Activated T-cell treated with anti-CD3 and anti-CD28 coated beads for 24 hours (primary cell): ENCODE measurements around the gene SHFL.

ENCODE experiments used
- DNase-seq: peaks from one replicate; pipeline ENCODE4 v3.0.0-alpha.2; 2020; ENCODE audit warnings: low read depth

SHFL gene

DNA sequence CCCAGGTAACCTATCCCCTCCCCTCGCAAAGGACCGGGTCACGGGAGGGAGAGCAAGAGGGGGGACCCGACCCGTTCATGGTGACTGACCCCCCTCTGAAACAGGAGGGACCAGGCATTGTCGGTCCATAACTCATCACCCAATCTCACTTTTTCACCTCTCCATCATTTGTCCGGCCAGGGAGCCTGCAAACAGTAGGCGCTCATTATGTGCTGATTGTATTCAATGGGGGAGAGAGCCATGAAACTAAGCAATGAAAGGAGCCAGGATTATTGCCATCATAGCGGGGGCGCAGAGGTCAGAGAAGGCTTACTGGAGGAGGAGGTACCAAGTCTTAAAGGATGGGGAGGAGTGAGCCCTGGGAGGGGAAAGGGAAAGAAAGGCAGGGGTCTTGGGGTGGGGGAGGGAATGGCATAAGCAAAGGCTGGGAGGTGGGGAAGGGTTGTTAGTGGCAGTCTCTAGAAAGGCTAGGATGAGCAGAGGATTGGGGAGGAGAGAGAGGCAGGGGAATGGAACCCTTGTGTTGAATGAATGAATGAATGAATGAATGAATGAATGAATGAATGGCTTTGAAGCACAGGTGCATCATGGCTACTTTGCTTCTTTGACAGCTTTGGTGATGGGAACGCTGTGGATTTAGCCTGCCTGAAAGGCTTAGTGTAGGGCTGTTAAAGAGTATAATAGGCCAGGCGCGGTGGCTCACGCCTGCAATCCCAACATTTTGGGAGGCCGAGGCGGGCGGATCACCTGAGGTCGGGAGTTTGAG lies 1.4 kb downstream of the SHFL start:
- DNase-seq: no peak

GRCh38 chr19:10088949-10089554 lies 2.9 kb downstream of the SHFL start:
- DNase-seq: no peak

- DNase-seq: no peak
These were observed 3.8 kb downstream of the SHFL start for GRCh38 chr19:10089801-10090375.

- no peak for DNase-seq
These were observed 5.2 kb downstream of the SHFL start for GRCh38 chr19:10091370-10091687.

- DNase-seq: no peak
These were observed 6.0 kb downstream of the SHFL start for GRCh38 chr19:10091895-10092641.

- no peak for DNase-seq
These were observed 6.7 kb downstream of the SHFL start for GRCh38 chr19:10092648-10093294.

DNA sequence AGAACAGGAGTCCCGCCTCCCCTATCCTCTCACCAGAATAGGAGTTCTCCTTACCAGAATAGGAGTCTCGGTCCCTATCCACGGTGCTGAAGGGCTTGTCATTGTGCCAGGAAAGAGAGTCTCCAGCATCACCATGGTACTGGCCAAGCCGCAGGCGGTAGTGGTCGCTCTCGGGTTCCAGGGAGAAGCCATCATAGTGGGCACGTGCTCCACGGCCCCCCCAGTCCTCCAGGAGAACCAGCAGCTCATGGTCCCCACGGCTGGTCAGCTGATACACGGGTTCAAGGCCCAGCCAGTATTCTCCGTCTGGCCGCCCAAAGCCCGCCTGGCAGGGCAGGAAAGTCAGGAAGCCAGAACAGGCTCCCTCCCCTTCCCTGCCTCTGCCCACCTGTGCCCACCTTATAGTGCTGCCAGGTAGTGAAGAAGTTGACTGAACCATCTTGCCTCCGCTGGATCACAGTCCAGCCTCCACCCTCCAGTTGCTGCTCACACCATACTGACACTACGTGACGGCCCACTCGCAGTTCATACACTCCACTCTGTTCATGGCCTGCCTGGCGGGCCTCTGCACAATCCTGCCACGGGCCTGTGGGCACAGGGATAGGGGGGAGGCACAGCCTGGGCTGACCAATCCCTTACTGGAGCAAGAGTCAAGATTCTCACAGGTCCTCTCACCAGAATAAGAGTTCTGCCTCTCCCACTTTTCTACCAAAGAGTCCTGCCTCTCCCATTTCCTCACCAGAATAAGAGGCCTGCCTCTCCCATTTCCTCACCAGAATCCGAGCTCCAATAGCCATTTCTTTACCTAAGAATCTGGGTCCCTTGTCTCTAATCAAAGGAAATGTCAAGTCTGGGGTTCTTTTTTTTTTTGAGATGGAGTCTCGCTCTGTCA lies 7.4 kb downstream of the SHFL start:
- DNase-seq: no peak

- no peak for DNase-seq
These were observed 9.5 kb downstream of the SHFL start for GRCh38 chr19:10095622-10095947.

GRCh38 chr19:10095948-10096614 lies 10.0 kb downstream of the SHFL start:
- peak; percentile 85 for DNase-seq

- no peak for DNase-seq
These were observed 10.5 kb downstream of the SHFL start for GRCh38 chr19:10096615-10096963.

DNA sequence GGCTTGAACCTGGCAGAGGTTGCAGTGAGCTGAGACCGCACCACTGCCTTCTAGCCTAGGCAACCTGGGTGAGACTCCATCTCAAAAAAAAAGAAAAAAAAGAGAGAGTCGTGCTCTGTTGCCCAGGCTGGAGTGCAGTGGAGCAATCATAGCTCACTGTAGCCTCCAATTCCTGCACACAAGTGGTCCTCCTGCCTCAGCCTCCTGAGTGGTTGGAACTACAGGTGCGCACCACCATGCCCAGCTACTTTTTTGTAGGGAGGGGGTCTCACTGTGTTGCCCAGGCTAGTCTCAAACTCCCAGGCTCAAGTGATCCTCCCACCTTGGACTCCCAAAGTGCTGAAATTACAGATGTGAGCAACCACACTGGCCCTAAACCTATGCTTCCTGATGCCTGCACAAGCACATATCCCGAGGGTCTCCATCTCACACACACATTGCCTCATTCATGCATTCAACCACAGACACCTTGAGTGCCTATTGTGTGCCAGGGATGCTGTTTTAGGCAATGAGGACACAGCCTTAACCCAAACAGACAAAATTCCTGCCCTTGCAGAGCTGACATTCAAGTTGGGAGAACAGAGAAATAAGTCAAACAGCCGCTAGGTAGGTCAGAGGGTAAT lies 14.2 kb downstream of the SHFL start:
- DNase-seq: no peak

DNA sequence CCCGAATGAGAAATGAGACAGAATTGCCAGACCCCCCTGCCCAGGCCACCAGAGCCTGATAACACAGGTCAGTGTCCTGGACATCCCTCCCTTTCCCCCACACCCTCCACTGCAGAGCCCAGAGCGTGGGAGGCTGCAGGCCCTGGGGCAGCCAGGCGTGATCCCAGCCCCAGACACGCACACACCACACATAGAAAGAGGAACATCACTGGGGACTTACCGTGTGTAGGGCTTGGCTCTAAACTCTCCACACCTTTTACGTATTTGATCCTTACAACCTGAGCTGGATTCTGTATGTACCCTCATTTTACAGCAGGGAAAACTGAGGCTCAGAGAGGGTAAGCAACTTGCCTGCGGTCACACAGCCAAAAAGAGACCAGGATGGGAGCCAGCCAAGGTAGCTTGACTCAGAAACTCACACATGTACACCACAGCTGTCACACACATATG lies 16.7 kb downstream of the SHFL start:
- DNase-seq: no peak

- no peak for DNase-seq
These were observed 18.0 kb downstream of the SHFL start for GRCh38 chr19:10104130-10104513.

DNA sequence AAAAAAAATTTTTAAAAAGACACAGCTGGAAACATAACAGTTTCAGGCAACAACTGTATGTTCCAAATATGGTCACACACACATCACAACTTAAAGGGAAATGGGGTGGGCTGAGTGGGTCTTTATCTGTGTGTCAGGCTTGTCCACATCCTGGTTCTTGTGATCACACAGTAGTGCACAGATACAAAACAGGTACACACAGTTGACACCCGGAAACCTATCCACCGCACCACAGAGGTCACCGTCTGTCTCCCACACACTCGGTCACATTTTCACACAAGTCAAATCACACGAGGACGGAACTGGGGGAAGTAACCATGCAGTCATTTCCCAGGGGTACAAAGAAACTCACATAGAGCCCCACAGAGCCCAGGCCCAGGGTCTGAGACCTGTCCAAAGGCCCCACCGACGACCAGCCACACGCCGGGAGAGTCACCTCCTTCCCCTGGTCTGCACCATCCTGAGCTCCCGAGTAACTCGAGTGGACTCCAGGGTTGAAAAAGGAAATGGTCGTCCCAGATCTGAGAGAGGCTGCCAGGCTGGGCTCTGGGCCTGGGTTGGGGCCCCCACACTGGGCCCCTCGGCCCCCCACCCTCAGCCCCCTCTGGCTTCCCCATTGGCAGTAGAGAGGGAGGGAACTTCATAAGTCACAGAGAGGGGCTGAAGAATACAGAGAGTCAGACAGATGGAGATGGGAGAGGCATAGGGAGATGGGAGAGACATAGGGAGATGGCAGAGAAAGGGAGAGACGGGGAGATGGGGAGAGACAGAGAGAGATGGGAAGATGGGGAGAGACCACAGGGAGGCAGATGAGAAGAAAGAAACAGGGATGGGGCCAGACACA lies 18.8 kb downstream of the SHFL start:
- peak; percentile 71 for DNase-seq

DNA sequence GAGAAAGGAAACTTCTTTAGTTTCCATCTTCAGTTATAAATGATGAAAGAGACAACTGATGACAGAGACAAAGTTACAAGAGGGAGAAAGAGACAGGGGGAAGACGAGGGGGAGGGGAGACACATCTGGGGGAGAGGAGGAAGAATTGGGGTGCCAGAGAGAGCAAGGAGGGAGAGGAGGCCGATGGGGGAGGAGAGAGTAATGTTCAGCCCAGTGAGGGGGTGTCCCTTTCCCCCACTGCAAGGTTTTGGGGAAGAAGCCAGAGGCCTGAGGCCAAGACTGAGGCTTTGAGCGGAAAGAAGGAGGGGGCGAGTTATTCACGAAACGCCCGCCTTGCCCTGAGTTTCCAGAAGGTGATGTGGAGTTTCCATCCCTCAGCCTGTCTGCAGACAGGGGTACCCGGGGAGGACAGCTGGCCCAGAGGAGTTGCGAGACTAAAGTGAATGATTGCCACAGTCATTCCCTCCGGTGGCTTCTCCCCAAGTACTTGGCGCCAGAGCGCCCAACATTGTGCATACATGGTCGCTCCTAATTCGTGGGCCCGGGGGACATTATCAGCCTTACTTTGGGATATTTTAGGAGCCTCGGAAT lies 19.5 kb downstream of the SHFL start:
- peak; percentile 80 for DNase-seq

GRCh38 chr19:10106100-10106936 lies 20.2 kb downstream of the SHFL start, which contains the start of gene PPAN:
PPAN (plus strand) TSS chr19:10106362; CDS start chr19:10106395, 33 bp downstream.
- peak; percentile 96 for DNase-seq

DNA sequence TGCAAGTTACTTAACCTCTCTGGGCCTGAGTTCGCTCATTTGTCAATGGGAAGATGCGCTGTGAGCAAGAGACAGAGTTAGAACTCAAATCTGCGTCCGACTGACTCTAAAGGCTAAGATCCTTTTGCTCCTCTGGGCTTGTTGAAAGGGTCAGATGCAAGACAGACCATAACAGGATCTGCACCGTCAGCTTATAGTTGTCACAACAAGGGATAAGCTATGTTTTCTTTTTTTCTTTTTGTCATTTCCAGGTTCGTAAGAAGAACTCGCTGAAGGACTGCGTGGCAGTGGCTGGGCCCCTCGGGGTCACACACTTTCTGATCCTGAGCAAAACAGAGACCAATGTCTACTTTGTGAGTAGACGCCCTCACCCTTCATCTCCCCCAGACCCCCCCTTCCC lies 21.1 kb downstream of the SHFL start:
- DNase-seq: no peak

GRCh38 chr19:10107817-10108367 lies 21.8 kb downstream of the SHFL start:
- no peak for DNase-seq
